Measurements from ENCODE around the gene ABHD12B. TPM values are rescaled to one million over a fixed set of nuclear protein-coding genes. Genes with fewer than 3 reads are reported as not detected.
A peak's percentile ranks its signal among the peaks of the same experiment; 100 is the strongest.

Gene ABHD12B
- total and polyA plus RNA-seq, 2 of the 13 experiments (the other 11 are each of a cell fraction or from before 2014, with no cell fraction given) = not detected

DNA sequence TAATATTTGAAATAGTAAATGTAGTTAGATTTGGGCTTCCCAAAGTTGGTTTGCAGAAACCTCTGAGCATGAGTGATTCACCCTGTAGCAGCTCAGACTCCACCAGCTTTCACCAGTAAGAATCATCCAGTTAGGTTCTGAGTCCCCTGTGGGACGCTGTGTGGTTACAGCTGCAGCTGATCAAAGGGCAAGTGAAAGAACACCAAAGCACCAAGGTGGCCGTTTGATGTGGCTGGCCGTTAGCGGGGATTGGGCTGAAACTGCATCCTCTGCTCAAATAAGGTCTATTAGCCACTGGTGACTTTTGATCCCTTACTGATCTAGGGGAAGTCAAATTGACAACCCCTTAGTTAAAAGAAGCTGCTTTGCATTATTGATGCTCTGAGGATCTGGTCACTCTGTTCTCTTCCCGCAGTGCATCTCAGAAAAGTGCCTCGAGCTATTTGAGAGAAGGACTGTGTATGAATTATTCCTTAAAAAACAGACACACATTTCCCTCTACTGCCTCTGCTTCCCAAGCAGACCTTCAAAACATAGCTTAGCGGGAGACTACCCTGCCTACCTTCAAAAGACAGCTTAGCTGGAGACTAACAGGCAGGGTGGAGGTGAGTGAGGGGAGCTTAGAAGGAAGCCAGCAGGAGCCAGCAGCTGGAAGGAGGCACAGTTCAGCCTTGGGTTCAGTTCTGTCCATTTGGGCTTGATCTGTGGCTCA lies 3.7 kb downstream of the ABHD12B start (continued):
- TF ChIP-seq, protein P1, sequence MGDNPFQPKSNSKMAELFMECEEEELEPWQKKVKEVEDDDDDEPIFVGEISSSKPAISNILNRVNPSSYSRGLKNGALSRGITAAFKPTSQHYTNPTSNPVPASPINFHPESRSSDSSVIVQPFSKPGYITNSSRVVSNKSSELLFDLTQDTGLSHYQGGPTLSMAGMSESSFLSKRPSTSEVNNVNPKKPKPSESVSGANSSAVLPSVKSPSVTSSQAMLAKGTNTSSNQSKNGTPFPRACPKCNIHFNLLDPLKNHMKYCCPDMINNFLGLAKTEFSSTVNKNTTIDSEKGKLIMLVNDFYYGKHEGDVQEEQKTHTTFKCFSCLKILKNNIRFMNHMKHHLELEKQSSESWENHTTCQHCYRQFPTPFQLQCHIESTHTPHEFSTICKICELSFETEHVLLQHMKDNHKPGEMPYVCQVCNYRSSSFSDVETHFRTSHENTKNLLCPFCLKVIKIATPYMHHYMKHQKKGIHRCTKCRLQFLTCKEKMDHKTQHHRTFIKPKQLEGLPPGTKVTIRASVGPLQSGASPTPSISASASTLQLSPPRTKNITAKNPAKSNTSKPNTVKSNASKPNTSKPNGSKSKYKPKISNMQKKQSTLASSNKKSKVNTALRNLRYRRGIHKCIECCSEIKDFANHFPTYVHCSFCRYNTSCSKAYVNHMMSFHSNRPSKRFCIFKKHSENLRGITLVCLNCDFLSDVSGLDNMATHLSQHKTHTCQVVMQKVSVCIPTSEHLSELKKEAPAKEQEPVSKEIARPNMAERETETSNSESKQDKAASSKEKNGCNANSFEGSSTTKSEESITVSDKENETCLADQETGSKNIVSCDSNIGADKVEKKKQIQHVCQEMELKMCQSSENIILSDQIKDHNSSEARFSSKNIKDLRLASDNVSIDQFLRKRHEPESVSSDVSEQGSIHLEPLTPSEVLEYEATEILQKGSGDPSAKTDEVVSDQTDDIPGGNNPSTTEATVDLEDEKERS (CRISPR knock-in tag; IDR thresholded peaks at IDR 0.05) = no peak
- no peak for TF ChIP-seq AGO1 (IDR thresholded peaks at IDR 0.05; ENCODE audit: low read depth, low read length, poor library complexity, severe bottlenecking)
- no peak for TF ChIP-seq PLRG1 (conservative IDR thresholded peaks at IDR 0.05)
- TF ChIP-seq ZNF691 (CRISPR knock-in tag; IDR thresholded peaks at IDR 0.05; ENCODE audit: borderline replicate concordance, low read depth) = no peak; the same call in 1 of the 2 replicates
- TF ChIP-seq, protein P2, sequence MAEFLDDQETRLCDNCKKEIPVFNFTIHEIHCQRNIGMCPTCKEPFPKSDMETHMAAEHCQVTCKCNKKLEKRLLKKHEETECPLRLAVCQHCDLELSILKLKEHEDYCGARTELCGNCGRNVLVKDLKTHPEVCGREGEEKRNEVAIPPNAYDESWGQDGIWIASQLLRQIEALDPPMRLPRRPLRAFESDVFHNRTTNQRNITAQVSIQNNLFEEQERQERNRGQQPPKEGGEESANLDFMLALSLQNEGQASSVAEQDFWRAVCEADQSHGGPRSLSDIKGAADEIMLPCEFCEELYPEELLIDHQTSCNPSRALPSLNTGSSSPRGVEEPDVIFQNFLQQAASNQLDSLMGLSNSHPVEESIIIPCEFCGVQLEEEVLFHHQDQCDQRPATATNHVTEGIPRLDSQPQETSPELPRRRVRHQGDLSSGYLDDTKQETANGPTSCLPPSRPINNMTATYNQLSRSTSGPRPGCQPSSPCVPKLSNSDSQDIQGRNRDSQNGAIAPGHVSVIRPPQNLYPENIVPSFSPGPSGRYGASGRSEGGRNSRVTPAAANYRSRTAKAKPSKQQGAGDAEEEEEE (CRISPR knock-in tag; IDR thresholded peaks at IDR 0.05; ENCODE audit: borderline replicate concordance) = no peak; the same call in 1 of the 2 replicates
- TF ChIP-seq SPEN (CRISPR knock-in tag; IDR thresholded peaks at IDR 0.05; ENCODE audit: low read depth) = no peak
- no peak for TF ChIP-seq ZNF136 (CRISPR knock-in tag; IDR thresholded peaks at IDR 0.05; ENCODE audit: low read depth)
- TF ChIP-seq, protein P3, sequence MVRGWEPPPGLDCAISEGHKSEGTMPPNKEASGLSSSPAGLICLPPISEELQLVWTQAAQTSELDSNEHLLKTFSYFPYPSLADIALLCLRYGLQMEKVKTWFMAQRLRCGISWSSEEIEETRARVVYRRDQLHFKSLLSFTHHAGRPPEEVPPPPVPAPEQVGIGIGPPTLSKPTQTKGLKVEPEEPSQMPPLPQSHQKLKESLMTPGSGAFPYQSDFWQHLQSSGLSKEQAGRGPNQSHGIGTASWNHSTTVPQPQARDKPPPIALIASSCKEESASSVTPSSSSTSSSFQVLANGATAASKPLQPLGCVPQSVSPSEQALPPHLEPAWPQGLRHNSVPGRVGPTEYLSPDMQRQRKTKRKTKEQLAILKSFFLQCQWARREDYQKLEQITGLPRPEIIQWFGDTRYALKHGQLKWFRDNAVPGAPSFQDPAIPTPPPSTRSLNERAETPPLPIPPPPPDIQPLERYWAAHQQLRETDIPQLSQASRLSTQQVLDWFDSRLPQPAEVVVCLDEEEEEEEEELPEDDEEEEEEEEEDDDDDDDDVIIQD (CRISPR knock-in tag; IDR thresholded peaks at IDR 0.05; ENCODE audit: low read depth) = 0 out of 2 replicates have a peak, but pooled peaks have one; percentile 52
- no peak for TF ChIP-seq NRL (CRISPR knock-in tag; IDR thresholded peaks at IDR 0.05; ENCODE audit: borderline replicate concordance)
- no peak for TF ChIP-seq THAP9 (CRISPR knock-in tag; IDR thresholded peaks at IDR 0.05; ENCODE audit: borderline replicate concordance)
- TF ChIP-seq BORCS8-MEF2B (CRISPR knock-in tag; IDR thresholded peaks at IDR 0.05) = no peak
- TF ChIP-seq ZNF570 (CRISPR knock-in tag; IDR thresholded peaks at IDR 0.05; ENCODE audit: borderline replicate concordance) = no peak
- TF ChIP-seq NR1H2 (CRISPR knock-in tag; IDR thresholded peaks at IDR 0.05; ENCODE audit: borderline replicate concordance, low read depth) = no peak
- TF ChIP-seq IKZF4 (CRISPR knock-in tag; IDR thresholded peaks at IDR 0.05; ENCODE audit: borderline replicate concordance, low read depth, not compliant biosample characterization) = no peak
- TF ChIP-seq MAF1 (CRISPR knock-in tag; IDR thresholded peaks at IDR 0.05; ENCODE audit: borderline replicate concordance) = no peak
- TF ChIP-seq PAX8 (CRISPR knock-in tag; IDR thresholded peaks at IDR 0.05; ENCODE audit: borderline replicate concordance) = no peak
- no peak for TF ChIP-seq ZNF777 (CRISPR knock-in tag; IDR thresholded peaks at IDR 0.05)
- no peak for TF ChIP-seq ZNF615 (CRISPR knock-in tag; IDR thresholded peaks at IDR 0.05; ENCODE audit: borderline replicate concordance)
